A549 treated with Mapracorat at 1 μM for 4 hours (cell line): Measurements from ENCODE around the gene SKIDA1. TPM values are rescaled to one million over a fixed set of nuclear protein-coding genes. Genes with fewer than 3 reads are reported as not detected.

Source experiments
- total RNA-seq: library from RNA; stranded (reverse); fragments of 200-300 nt; extraction: Qiagen RNA extraction; gene quantifications from 5 replicates; pipeline ENCODE4 v1.2.3, GENCODE V29; 2022

SKIDA1 gene
- total RNA-seq, result 0.85 to 1.3 TPM (median 1.0 TPM) in 5 replicates

GRCh38 chr10:21525367-21526187 is at the start of gene SKIDA1:
Gene SKIDA1 (minus strand): TSS chr10:21525682. CDS start chr10:21517822, 7,860 bp downstream.

GRCh38 chr10:21533467-21534279 is 8.2 kb upstream of the SKIDA1 start, which contains the start of gene MLLT10:
Gene MLLT10 (plus strand): TSS chr10:21534232. CDS start chr10:21534645, 413 bp downstream.

Other genes with a start within 250 kb of the SKIDA1 start
- 28.4 to 34.8 TPM (median 31.7 TPM) in 5 replicates for gene MLLT10, start 8.6 kb upstream of the SKIDA1 start, total RNA-seq